Hepatocyte (in vitro differentiated cells): ENCODE measurements around the gene HYCC1. TPM values are rescaled to one million over a fixed set of nuclear protein-coding genes. Genes with fewer than 3 reads are reported as not detected.

Experiments
- DNase-seq: peaks from one replicate; pipeline ENCODE4 v3.0.0-alpha.2; 2016; ENCODE audit warnings: low spot score
- H2AFZ ChIP-seq: fragments of 200-600 bp; sonication (generic); 2 replicates; pipeline ENCODE4 v1.6.0; 2016; ENCODE audit warnings: antibody characterized with exemption, mild to moderate bottlenecking
- H3K27ac ChIP-seq: fragments of 200-600 bp; sonication (generic); 2 replicates; pipeline ENCODE4 v1.5.1; 2016; ENCODE audit warnings: mild to moderate bottlenecking
- H3K27me3 ChIP-seq: fragments of 200-600 bp; sonication (generic); 2 replicates; pipeline ENCODE4 v1.6.1; 2016
- H3K36me3 ChIP-seq: fragments of 200-600 bp; sonication (generic); replicated peaks from 2 replicates; pipeline ENCODE4 v1.5.1; 2016; ENCODE audit warnings: low read depth; ENCODE audit not compliant: insufficient read depth
- H3K4me1 ChIP-seq: fragments of 200-600 bp; sonication (generic); 2 replicates; pipeline ENCODE4 v1.5.1; 2016; ENCODE audit warnings: mild to moderate bottlenecking, moderate library complexity; ENCODE audit not compliant: insufficient read depth
- H3K4me2 ChIP-seq: fragments of 200-600 bp; sonication (generic); 2 replicates; pipeline ENCODE4 v1.6.0; 2016
- H3K4me3 ChIP-seq: fragments of 200-600 bp; sonication (generic); 2 replicates; pipeline ENCODE4 v1.5.1; 2016; ENCODE audit warnings: mild to moderate bottlenecking
- H3K79me2 ChIP-seq: fragments of 200-600 bp; sonication (generic); 2 replicates; pipeline ENCODE4 v1.6.0; 2017; ENCODE audit warnings: mild to moderate bottlenecking
- H3K9me2 ChIP-seq: fragments of 200-600 bp; sonication (generic); replicated peaks from 2 replicates; pipeline ENCODE4 v1.6.0; 2017; ENCODE audit warnings: mild to moderate bottlenecking; ENCODE audit not compliant: insufficient read depth
- H3K9me3 ChIP-seq: fragments of 200-600 bp; sonication (generic); 2 replicates; pipeline ENCODE4 v1.5.1; 2016; ENCODE audit warnings: low read depth, mild to moderate bottlenecking
- H4K20me1 ChIP-seq: fragments of 200-600 bp; sonication (generic); 2 replicates; pipeline ENCODE4 v1.6.0; 2016; ENCODE audit warnings: mild to moderate bottlenecking; ENCODE audit not compliant: insufficient read depth, poor library complexity, severe bottlenecking
- EZH2 ChIP-seq: fragments of 200-600 bp; sonication (generic); IDR thresholded peaks from 2 replicates; pipeline ENCODE4 v1.6.1; 2016; ENCODE audit warnings: antibody characterized with exemption, mild to moderate bottlenecking, borderline replicate concordance
- EZH2phosphoT487 ChIP-seq: fragments of 200-600 bp; sonication (generic); IDR thresholded peaks from one replicate; pipeline ENCODE4 v1.6.1; 2018; ENCODE audit warnings: antibody characterized with exemption, mild to moderate bottlenecking, low read depth, moderate library complexity; ENCODE audit not compliant: unreplicated experiment, severe bottlenecking
- WGBS: methylation state at CpG from one replicate; pipeline ENCODE4 v1.1.6; 2016; ENCODE audit warnings: low lambda C conversion rate; ENCODE audit errors: missing lambda C conversion rate; 5-methylcytosine and 5-hydroxymethylcytosine counted together
- polyA plus RNA-seq: library from polyadenylated mRNA; unstranded; fragments of >200 nt; fragmentation: Nextera tagmentation; extraction: Ambion mirVana; gene quantifications from 2 replicates; pipeline ENCODE4 v1.2.1, GENCODE V29; 2016
- total RNA-seq: library from RNA; depleted of rRNA; stranded (reverse); fragments of >200 nt; gene quantifications from 2 replicates; pipeline ENCODE4 v1.2.3, GENCODE V29; 2014
- TF ChIP-seq, protein P1 (sequence below): fragments of 200-600 bp; sonication (generic); IDR thresholded peaks from 2 replicates; pipeline ENCODE4 v1.5.1; 2016; ENCODE audit warnings: antibody characterized with exemption, mild to moderate bottlenecking; ENCODE audit not compliant: poor library complexity

Gene HYCC1
- total and polyA plus RNA-seq, 2 experiments from 2014 or later, result 16.1 to 58.1 TPM

DNA sequence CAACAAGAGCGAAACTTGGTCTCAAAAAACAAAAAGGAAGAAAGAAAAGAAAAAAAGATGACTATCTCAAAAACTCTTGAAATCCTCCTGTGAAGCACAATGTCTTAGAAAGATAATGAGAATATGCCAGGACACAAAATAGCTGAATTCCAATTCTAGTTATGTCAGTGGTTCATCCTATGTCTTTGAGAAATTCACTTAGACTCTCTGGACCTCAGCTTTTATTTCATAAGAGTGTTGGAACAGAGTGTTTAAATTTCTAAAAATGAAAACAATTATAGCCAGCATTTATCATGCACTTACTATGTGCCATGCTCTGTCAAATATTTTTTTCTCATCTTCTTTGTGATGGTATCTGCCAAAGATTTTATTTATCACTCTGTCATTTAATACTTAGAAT lies 13.3 kb upstream of the HYCC1 start:
- no peak overlapping the region for H3K4me2 ChIP-seq
- H2AFZ ChIP-seq, result no peak overlapping the region
- H3K4me1 ChIP-seq, result no peaks in the 10 kb centered on the region
- TF ChIP-seq, protein P1, sequence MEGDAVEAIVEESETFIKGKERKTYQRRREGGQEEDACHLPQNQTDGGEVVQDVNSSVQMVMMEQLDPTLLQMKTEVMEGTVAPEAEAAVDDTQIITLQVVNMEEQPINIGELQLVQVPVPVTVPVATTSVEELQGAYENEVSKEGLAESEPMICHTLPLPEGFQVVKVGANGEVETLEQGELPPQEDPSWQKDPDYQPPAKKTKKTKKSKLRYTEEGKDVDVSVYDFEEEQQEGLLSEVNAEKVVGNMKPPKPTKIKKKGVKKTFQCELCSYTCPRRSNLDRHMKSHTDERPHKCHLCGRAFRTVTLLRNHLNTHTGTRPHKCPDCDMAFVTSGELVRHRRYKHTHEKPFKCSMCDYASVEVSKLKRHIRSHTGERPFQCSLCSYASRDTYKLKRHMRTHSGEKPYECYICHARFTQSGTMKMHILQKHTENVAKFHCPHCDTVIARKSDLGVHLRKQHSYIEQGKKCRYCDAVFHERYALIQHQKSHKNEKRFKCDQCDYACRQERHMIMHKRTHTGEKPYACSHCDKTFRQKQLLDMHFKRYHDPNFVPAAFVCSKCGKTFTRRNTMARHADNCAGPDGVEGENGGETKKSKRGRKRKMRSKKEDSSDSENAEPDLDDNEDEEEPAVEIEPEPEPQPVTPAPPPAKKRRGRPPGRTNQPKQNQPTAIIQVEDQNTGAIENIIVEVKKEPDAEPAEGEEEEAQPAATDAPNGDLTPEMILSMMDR, result no peak
- TF ChIP-seq EZH2, result no peak
- TF ChIP-seq EZH2phosphoT487, result no peak
- H3K36me3 ChIP-seq, result no peaks in the 10 kb centered on the region
- H3K79me2 ChIP-seq, result no peaks in the 10 kb centered on the region
- no peak overlapping the region for H3K27ac ChIP-seq
- no peaks in the 10 kb centered on the region for H3K9me3 ChIP-seq
- no peaks in the 10 kb centered on the region for H3K9me2 ChIP-seq
- WGBS, result 100% methylated on average over 1 of the region's 1 CpG
- no peak for DNase-seq
- H3K27me3 ChIP-seq, result no peaks in the 10 kb centered on the region
- no peaks in the 10 kb centered on the region for H4K20me1 ChIP-seq
- no peak overlapping the region for H3K4me3 ChIP-seq

DNA sequence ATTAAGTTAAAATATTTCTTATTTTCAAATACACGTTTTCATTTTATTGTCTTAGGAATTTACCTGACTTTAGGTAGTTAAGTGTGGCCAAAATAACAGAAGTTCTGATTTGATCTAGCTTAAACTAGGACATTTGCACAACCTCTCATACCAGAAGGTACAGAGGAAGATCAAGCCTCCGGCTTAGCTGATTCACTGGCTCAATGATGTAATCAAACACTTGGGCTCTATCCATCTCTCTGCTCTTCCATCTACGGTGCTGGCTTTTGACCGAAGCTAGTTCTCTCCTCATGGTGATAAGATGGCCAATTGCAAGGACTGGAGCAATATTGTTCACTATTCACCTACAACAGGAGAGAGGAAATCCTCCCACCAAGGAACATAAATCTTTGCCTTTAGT lies 12.2 kb upstream of the HYCC1 start:
- 81% methylated on average over 4 of the region's 4 CpGs for WGBS
- no peak overlapping the region for H3K4me3 ChIP-seq
- DNase-seq, result no peak
- H3K4me1 ChIP-seq, result no peaks in the 10 kb centered on the region
- H3K9me3 ChIP-seq, result no peaks in the 10 kb centered on the region
- H3K27me3 ChIP-seq, result no peaks in the 10 kb centered on the region
- TF ChIP-seq EZH2, result no peak
- TF ChIP-seq EZH2phosphoT487, result no peak
- TF ChIP-seq, protein P1, result no peak
- H4K20me1 ChIP-seq, result no peaks in the 10 kb centered on the region
- H3K36me3 ChIP-seq, result no peaks in the 10 kb centered on the region
- H2AFZ ChIP-seq, result no peak overlapping the region
- no peak overlapping the region for H3K27ac ChIP-seq
- H3K9me2 ChIP-seq, result no peaks in the 10 kb centered on the region
- H3K79me2 ChIP-seq, result no peaks in the 10 kb centered on the region
- H3K4me2 ChIP-seq, result no peak overlapping the region

DNA sequence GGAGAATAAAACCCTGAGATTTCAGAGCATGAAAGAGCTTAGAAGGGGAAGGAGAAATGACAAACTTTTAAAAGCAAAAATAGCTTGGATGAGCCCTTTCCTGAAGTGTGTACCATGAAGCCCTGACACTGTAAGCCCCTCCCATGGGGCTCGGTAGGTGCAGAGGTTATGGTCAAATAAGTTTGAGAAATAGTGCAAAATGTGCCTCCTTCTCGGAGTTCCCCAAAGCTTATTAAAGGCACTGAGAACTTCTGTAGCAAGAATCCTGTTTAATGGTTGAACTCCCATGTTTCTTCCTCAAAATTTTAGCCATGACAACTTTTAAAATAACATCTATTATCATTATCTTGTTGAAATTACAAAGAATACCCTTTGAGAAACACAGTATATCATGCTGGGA lies 10.5 kb upstream of the HYCC1 start:
- no peaks in the 10 kb centered on the region for H3K27me3 ChIP-seq
- H3K4me1 ChIP-seq, result no peaks in the 10 kb centered on the region
- H3K4me3 ChIP-seq, result no peak overlapping the region
- H3K27ac ChIP-seq, result no peak overlapping the region
- H3K9me3 ChIP-seq, result no peaks in the 10 kb centered on the region
- H2AFZ ChIP-seq, result no peak overlapping the region
- H3K9me2 ChIP-seq, result no peaks in the 10 kb centered on the region
- DNase-seq, result no peak
- TF ChIP-seq, protein P1, result no peak
- TF ChIP-seq EZH2 (no peak), EZH2phosphoT487 (no peak)
- no peaks in the 10 kb centered on the region for H3K79me2 ChIP-seq
- H4K20me1 ChIP-seq, result no peaks in the 10 kb centered on the region
- no peak overlapping the region for H3K4me2 ChIP-seq
- WGBS, result 92% methylated on average over 2 of the region's 2 CpGs
- H3K36me3 ChIP-seq, result no peaks in the 10 kb centered on the region

DNA sequence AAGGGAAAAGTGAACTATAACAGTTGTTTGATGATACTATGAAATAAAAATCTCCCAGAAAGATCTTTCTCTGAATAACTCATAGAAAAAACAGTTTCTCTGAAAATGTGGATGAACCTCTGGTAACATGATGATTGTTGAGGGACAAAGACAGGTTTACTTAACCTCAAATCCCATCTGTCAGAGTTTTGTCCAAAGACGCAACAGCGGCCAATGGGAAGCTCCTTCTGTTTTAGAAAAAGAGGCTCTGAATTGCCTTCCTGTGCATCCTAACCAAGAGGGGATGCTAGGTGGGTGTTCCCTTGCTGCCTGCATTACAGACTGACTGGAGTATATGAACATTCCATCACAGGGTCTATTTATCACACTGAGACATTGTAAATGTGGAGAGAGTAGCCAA lies 8.9 kb upstream of the HYCC1 start:
- no peak for DNase-seq
- Histone ChIP-seq H3K4me1 (no peaks in the 10 kb centered on the region), H3K4me3 (no peak overlapping the region), H3K27me3 (no peaks in the 10 kb centered on the region), H3K36me3 (no peaks in the 10 kb centered on the region), H3K79me2 (no peaks in the 10 kb centered on the region), H3K4me2 (no peak overlapping the region), H2AFZ (no peak overlapping the region), H3K9me3 (no peaks in the 10 kb centered on the region), H3K9me2 (no peaks in the 10 kb centered on the region), H3K27ac (no peak overlapping the region), H4K20me1 (no peaks in the 10 kb centered on the region)
- TF ChIP-seq, protein P1, result no peak
- TF ChIP-seq EZH2 (no peak), EZH2phosphoT487 (no peak)
- WGBS, result 66% methylated on average over 2 of the region's 2 CpGs
